Adrenal gland (tissue), 12 donors: ENCODE data around the gene ROR1. TPM values are rescaled to one million over a fixed set of nuclear protein-coding genes. Genes with fewer than 3 reads are reported as not detected.
A peak's percentile ranks its signal among the peaks of the same experiment; 100 is the strongest.
"Not testable (repeated sequence)": the region's sequence is repeated elsewhere in the genome, so short reads cannot be mapped to it uniquely, and the experiment has no call there.

Source experiments
- DNase-seq, 7 donors: peaks; one replicate each; pipeline ENCODE4 v3.0.0-alpha.2; 2019 to 2020
- H3K27ac ChIP-seq, 5 donors: fragments of 200-600 bp; sonication (generic) in 4 of 5; 1 replicate in 3 of 5; 2 replicates in 2 of 5; pipeline versions ENCODE4 v1.5.1 to v1.8.0; 2016 to 2020; ENCODE audit warnings: mild to moderate bottlenecking in 1 of 5
- H3K27me3 ChIP-seq: fragments of 200-600 bp; 2 replicates; pipeline ENCODE4 v1.8.0; 2021
- H3K36me3 ChIP-seq, 2 donors: fragments of 200-600 bp; replicated peaks in 1 of 2; 1 replicate in 1 of 2; 2 replicates in 1 of 2; pipeline versions ENCODE4 v1.5.1 to v1.8.0; 2018 to 2022
- H3K4me1 ChIP-seq, 2 donors: fragments of 200-600 bp; replicated peaks in 1 of 2; 1 replicate in 1 of 2; 2 replicates in 1 of 2; pipeline versions ENCODE4 v1.5.1 to v1.8.0; 2018 to 2021
- H3K4me3 ChIP-seq, 4 donors: fragments of 200-600 bp; sonication (generic) in 3 of 4; one replicate each; pipeline ENCODE4 v1.5.1; 2016 to 2018
- H3K9me3 ChIP-seq, 3 donors: fragments of 200-600 bp; sonication (generic) in 1 of 3; replicated peaks in 1 of 3; 1 replicate in 2 of 3; 2 replicates in 1 of 3; pipeline versions ENCODE4 v1.5.1 to v1.8.0; 2016 to 2021
- POLR2A ChIP-seq, 2 donors: fragments of 450-650 bp; IDR thresholded peaks; one replicate each; pipeline ENCODE4 v1.6.1; 2017; ENCODE audit warnings: antibody characterized with exemption in 2 of 2, mild to moderate bottlenecking in 2 of 2, moderate library complexity in 1 of 2
- WGBS, 4 donors: extraction: QIAGEN DNeasy Blood & Tissue Kit in 2 of 4; methylation state at CpG; one replicate each; pipeline versions ENCODE4 v1.1.5 to v1.1.7; 2013 to 2017; 5-methylcytosine and 5-hydroxymethylcytosine counted together
- intact Hi-C, 2 donors: fragments of 100-400 bp; cut with DNase I; formaldehyde crosslinking; loops; one replicate each; pipeline versions ENCODE4 v1.14.1 to v1.15.0; 2022 to 2023
- polyA plus RNA-seq, 3 donors: library from polyadenylated mRNA; stranded (reverse); fragments of 200-250 nt in 2 of 3; fragments of 350-450 nt in 1 of 3; fragmentation: Illumina TruSeq in 1 of 3; extraction: RNeasy Lipid Tissue Mini Kit (QIAGEN cat#74804) in 1 of 3; gene quantifications; one replicate each; pipeline ENCODE4 v1.2.3, GENCODE V29; 2013 to 2014
- total RNA-seq, 9 donors: library from RNA; depleted of rRNA in 4 of 9; stranded (reverse); fragments of >200 nt in 4 of 9; fragments of 120-200 nt in 1 of 9; fragmentation: NEBNext Ultra II Directional in 1 of 9; extraction: Animal tissue kit (Norgen Biotek cat#: 25700) in 1 of 9; gene quantifications; one replicate each; pipeline versions ENCODE4 v1.1.0 to v1.2.4, GENCODE V29; 2013 to 2023
- TF ChIP-seq, protein P1 (sequence below), 6 experiments: fragments of 450-650 bp in 4 of 6; fragments of 200-600 bp in 2 of 6; sonication (generic) in 1 of 6; IDR thresholded peaks; 1 replicate in 5 of 6; 2 replicates in 1 of 6; pipeline versions ENCODE4 v1.5.1 to v1.8.0; 2016 to 2021; ENCODE audit warnings: antibody characterized with exemption in 6 of 6, mild to moderate bottlenecking in 2 of 6, moderate library complexity in 1 of 6
- donor health status: healthy with polysubstance abuse.
- donor health status: Bipolar disorder and iron deficiency.
- donor health status: DM: yes; HTN: yes; CAD: no.
- donor health status: DM: no; HTN: no; CAD: no.
- donor health status: DM: no; HTN: no; CAD: no.
- donor health status: DM: yes; HTN: yes; CAD: no.

The ROR1 gene
- total and polyA plus RNA-seq, 12 donors: 0.54 to 4.6 (median 2.6) TPM

DNA sequence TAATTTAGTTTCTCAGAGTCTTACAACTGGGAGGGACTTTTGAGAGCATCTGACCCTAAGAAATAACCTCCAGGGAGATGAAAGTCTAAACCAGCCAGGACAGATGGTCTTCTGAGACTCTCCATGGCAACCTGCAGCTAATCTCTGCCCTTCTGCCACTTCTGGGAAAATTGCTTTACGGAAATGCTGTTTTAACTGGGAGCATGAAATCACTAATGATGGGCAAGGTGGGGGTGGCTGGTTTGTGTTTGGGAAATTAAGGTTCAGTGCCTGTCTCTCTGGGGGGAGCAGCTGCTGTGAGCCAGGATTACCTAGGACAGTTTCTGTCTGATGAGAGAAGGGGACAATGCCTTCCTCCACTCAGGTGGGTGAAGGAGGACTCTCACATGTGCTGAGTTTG, 33.2 kb downstream of the ROR1 start:
- Histone ChIP-seq H3K4me1 (no peaks in the 10 kb centered on the region), H3K4me3 (no peak overlapping the region), H3K27ac (no peak overlapping the region), H3K27me3 (no peaks in the 10 kb centered on the region), H3K9me3 (no peaks in the 10 kb centered on the region), H3K36me3 (no peaks in the 10 kb centered on the region)
- 79 to 88% (median 80%) methylated on average over 1 of the region's 1 CpG for WGBS, 4 donors
- DNase-seq: no peak
- TF ChIP-seq, protein P1, sequence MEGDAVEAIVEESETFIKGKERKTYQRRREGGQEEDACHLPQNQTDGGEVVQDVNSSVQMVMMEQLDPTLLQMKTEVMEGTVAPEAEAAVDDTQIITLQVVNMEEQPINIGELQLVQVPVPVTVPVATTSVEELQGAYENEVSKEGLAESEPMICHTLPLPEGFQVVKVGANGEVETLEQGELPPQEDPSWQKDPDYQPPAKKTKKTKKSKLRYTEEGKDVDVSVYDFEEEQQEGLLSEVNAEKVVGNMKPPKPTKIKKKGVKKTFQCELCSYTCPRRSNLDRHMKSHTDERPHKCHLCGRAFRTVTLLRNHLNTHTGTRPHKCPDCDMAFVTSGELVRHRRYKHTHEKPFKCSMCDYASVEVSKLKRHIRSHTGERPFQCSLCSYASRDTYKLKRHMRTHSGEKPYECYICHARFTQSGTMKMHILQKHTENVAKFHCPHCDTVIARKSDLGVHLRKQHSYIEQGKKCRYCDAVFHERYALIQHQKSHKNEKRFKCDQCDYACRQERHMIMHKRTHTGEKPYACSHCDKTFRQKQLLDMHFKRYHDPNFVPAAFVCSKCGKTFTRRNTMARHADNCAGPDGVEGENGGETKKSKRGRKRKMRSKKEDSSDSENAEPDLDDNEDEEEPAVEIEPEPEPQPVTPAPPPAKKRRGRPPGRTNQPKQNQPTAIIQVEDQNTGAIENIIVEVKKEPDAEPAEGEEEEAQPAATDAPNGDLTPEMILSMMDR (IDR thresholded peaks at IDR 0.05): no peak
- intact Hi-C loops: no loop called here

DNA sequence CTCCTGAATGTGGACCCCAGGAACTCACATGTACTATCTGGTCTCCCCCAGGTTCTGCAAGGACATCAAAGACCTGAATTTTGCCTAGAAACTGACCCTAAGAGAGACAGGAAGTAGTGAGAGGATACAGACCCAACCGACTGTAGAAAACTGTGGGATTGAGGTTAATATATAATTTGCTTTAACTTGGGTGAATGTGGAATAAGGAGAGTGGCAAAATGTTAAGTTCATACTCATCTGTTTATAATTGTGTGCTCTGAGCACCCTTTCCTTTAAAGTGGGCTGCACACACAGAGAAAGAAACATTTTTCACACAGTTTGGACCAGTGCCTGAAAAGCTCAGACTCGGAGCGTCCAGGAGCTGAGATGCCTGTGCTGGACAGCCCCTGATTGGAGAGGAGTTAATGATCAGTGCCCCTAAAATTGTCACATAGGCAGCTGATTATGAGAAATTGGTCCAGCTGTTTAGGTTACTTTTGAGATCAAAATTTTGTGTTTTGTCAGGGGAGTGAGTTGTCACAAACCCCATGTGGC, 37.2 kb downstream of the ROR1 start:
- Histone ChIP-seq H3K27me3 (no peaks in the 10 kb centered on the region), H3K9me3 (no peaks in the 10 kb centered on the region), H3K4me1 (peaks cover 9 to 14% of the 10 kb centered on the region in 2 donors), H3K27ac (no peak overlapping the region), H3K4me3 (no peak overlapping the region), H3K36me3 (no peaks in the 10 kb centered on the region)
- WGBS, 4 donors: 59 to 84% (median 78%) methylated on average over 3 of the region's 3 CpGs
- no peak for TF ChIP-seq POLR2A (IDR thresholded peaks at IDR 0.05)
- TF ChIP-seq, protein P1 (IDR thresholded peaks at IDR 0.05): no peak
- intact Hi-C loops: no loop called here
- no peak for DNase-seq

DNA sequence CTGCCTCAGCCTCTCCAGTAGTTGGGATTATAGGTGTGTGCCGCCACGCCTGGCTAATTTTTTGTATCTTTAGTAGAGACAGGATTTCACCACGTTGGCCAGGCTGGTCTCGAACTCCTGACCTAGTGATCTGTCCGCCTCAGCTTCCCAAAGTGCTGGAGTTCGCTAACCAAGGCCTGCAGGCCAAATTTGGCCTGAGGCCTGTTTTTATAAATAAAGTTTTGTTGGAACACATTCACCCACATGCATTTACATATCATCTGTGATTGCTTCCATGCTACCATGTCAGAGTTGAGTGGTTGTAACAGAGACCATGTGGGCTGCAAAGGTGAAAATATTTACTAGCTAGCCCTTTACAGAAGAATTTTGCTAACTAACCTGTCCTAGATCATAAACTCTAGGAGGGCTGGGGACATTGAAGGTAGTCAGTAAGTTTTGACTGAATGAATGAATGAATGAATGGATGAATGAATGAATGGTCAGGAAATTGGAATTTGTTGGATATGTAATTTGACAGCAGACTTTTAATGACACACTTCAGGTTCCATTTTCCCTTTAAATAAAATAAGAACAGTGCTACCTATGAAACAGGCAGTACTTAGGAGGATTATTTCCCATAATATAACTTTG, 38.4 kb downstream of the ROR1 start:
- peaks cover 9 to 16% of the 10 kb centered on the region in 2 donors for H3K4me1 ChIP-seq
- H3K27me3 ChIP-seq: no peaks in the 10 kb centered on the region
- no peak for DNase-seq
- H3K27ac ChIP-seq: no peak overlapping the region
- TF ChIP-seq, protein P1 (IDR thresholded peaks at IDR 0.05): no peak
- TF ChIP-seq POLR2A (IDR thresholded peaks at IDR 0.05): no peak
- H3K9me3 ChIP-seq: no peaks in the 10 kb centered on the region
- WGBS, 4 donors: 95 to 99% (median 98%) methylated on average over 6 of the region's 6 CpGs
- H3K4me3 ChIP-seq: no peak overlapping the region
- H3K36me3 ChIP-seq: no peaks in the 10 kb centered on the region
- intact Hi-C loops: no loop called here

DNA sequence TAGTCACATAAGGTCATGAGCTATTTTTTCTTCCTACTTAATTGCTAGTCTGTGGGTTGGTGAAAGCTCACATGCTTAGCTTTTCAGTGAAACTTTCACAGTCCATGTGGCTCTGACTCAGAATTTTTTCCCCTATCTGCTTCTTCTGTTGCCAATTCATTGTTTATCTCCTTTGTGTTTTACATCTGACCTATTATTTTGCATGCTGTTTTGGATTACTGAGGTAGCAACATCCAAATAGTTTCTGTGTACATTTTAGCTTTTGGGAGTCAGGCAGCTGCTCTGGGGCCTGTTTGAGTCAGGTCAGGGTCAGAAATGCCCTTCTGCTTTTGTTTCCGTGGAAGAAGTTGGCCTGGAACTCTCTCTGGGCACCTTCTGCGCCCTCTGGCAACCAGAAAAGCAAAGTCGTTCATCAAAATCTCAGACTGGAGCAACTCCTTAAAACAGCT, 40.0 kb downstream of the ROR1 start:
- peak overlapping the region in 3 of 5 donors; percentile 30 to 59 (median 56) for H3K27ac ChIP-seq
- no peaks in the 10 kb centered on the region for H3K9me3 ChIP-seq
- no peak for TF ChIP-seq POLR2A (IDR thresholded peaks at IDR 0.05)
- TF ChIP-seq, protein P1 (IDR thresholded peaks at IDR 0.05): no peak
- no peak overlapping the region for H3K4me3 ChIP-seq
- intact Hi-C loops: no loop called here
- no peaks in the 10 kb centered on the region for H3K27me3 ChIP-seq
- peaks cover 9 to 19% of the 10 kb centered on the region in 2 donors for H3K4me1 ChIP-seq
- no peaks in the 10 kb centered on the region for H3K36me3 ChIP-seq
- 11 to 30% (median 13%) methylated on average over 3 of the region's 3 CpGs for WGBS, 4 donors
- peak in 6 of 7 donors; percentile 16 to 58 (median 34) for DNase-seq

DNA sequence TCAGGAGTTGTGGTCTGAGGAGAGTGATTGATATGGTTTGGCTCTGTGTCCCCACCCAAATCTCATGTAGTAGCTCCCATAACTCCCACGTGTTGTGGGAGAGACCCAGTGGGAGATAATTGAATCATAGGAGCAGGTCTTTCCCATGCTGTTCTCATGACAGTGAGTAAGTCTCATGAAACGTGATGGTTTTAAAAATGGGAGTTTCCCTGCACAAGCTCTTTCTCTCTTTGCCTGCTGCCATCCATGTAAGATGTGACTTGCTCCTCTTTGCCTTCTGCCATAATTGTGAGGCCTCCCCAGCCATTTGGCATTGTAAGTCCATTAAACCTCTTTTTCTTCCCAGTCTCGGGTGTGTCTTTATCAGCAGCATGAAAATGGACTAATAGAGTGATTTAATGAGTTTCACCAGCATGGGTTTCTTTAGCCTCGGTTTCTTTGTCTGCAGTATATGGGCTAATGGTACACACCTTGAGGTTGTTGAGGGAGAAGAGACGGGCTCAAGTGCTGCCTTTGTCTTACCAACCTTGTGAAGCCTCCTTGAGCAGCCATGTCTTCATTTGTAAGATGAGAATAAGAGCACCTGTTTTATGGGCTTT, 42.5 kb downstream of the ROR1 start:
- 83 to 90% (median 89%) methylated on average over 5 of the region's 5 CpGs for WGBS, 4 donors
- H3K4me3 ChIP-seq, DNase-seq, intact Hi-C loops, H3K36me3 ChIP-seq, H3K27ac ChIP-seq, H3K27me3 ChIP-seq, H3K9me3 ChIP-seq: not testable (repeated sequence)
- H3K4me1 ChIP-seq: peaks cover 9 to 19% of the 10 kb centered on the region in 2 donors
